Measurements from ENCODE around the gene COQ8A. TPM values are rescaled to one million over a fixed set of nuclear protein-coding genes. Genes with fewer than 3 reads are reported as not detected.

COQ8A gene
- total and polyA plus RNA-seq, 2 experiments from 2014 or later, result 25.2 to 37.4 TPM

DNA sequence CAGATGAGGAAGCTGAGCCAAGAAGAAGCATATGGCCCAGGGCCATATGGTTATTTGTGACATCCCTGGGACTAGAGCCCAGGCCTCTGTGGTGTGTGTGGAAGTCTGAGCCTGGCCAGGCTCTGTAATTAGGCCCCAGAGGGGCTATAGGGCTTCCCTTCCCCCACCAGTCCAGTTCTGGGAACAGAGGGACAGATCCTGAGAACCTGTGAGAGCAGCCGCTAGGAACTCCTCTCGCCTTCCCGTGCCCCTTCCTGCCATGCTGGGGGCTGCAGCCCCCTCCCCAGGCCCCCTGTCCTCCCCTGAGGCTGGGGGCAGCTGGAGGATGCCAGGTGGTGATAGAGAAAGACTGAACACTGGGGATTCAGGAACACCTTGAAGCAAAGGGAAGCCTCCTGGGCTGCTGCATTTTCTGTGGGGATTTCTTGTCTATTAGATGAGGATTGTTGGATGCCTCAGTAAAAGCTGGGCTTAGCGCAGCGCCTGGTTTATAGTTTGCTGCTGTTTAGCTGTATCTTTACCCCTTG is 33.3 kb downstream of the COQ8A start (continued):
- TF ChIP-seq, protein P1, sequence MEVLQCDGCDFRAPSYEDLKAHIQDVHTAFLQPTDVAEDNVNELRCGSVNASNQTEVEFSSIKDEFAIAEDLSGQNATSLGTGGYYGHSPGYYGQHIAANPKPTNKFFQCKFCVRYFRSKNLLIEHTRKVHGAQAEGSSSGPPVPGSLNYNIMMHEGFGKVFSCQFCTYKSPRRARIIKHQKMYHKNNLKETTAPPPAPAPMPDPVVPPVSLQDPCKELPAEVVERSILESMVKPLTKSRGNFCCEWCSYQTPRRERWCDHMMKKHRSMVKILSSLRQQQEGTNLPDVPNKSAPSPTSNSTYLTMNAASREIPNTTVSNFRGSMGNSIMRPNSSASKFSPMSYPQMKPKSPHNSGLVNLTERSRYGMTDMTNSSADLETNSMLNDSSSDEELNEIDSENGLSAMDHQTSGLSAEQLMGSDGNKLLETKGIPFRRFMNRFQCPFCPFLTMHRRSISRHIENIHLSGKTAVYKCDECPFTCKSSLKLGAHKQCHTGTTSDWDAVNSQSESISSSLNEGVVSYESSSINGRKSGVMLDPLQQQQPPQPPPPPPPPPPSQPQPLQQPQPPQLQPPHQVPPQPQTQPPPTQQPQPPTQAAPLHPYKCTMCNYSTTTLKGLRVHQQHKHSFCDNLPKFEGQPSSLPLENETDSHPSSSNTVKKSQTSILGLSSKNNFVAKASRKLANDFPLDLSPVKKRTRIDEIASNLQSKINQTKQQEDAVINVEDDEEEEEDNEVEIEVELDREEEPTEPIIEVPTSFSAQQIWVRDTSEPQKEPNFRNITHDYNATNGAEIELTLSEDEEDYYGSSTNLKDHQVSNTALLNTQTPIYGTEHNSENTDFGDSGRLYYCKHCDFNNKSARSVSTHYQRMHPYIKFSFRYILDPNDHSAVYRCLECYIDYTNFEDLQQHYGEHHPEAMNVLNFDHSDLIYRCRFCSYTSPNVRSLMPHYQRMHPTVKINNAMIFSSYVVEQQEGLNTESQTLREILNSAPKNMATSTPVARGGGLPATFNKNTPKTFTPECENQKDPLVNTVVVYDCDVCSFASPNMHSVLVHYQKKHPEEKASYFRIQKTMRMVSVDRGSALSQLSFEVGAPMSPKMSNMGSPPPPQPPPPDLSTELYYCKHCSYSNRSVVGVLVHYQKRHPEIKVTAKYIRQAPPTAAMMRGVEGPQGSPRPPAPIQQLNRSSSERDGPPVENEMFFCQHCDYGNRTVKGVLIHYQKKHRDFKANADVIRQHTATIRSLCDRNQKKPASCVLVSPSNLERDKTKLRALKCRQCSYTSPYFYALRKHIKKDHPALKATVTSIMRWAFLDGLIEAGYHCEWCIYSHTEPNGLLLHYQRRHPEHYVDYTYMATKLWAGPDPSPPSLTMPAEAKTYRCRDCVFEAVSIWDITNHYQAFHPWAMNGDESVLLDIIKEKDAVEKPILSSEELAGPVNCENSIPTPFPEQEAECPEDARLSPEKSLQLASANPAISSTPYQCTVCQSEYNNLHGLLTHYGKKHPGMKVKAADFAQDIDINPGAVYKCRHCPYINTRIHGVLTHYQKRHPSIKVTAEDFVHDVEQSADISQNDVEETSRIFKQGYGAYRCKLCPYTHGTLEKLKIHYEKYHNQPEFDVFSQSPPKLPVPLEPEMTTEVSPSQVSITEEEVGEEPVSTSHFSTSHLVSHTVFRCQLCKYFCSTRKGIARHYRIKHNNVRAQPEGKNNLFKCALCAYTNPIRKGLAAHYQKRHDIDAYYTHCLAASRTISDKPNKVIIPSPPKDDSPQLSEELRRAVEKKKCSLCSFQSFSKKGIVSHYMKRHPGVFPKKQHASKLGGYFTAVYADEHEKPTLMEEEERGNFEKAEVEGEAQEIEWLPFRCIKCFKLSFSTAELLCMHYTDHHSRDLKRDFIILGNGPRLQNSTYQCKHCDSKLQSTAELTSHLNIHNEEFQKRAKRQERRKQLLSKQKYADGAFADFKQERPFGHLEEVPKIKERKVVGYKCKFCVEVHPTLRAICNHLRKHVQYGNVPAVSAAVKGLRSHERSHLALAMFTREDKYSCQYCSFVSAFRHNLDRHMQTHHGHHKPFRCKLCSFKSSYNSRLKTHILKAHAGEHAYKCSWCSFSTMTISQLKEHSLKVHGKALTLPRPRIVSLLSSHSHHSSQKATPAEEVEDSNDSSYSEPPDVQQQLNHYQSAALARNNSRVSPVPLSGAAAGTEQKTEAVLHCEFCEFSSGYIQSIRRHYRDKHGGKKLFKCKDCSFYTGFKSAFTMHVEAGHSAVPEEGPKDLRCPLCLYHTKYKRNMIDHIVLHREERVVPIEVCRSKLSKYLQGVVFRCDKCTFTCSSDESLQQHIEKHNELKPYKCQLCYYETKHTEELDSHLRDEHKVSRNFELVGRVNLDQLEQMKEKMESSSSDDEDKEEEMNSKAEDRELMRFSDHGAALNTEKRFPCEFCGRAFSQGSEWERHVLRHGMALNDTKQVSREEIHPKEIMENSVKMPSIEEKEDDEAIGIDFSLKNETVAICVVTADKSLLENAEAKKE (CRISPR knock-in tag; IDR thresholded peaks at IDR 0.05), result no peak
- no peak for TF ChIP-seq NANOG (IDR thresholded peaks at IDR 0.05; ENCODE audit: borderline replicate concordance)

DNA sequence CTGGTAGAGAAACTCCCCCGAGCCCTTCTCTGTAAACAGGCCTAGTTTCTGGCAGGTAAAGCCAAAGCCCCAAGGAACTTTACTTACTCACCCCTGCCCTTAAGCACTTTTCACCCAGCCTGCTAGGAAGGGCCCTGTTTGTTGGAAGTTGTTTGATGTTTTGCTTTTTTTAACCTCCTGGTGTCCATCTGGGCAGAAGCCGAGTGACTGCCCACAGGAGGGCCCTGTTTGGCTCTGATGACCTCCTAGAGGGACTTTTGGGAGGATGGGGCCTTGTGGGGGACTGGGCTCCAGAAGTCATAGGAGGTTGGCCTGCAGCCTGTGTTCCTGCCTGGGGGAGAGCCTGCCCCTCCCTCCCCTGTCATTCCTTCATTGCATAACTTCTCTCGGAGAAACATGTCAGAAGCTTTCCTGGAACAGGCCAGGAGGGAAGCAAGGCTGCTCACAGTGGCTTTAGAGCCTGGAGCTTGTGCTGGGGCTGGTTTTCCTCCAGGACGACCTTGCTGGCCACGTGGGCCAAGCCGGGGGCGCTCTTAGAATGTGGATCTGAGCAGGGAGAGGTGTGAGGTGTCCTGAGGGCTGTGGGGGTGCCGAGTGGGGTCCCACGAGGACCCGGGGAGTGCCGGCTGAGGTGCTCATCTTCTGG is 33.9 kb downstream of the COQ8A start:
- H3K27me3 Mint-ChIP-seq (ENCODE audit: insufficient read depth, low read depth, poor library complexity), result peaks cover 8% of the 10 kb centered on the region
- H3K79me2 ChIP-seq (replicated peaks; ENCODE audit: insufficient read depth), result 0 out of 2 replicates have a peak, but pooled peaks cover 3% of the 10 kb centered on the region
- H3K4me3 ChIP-seq, result no peak overlapping the region
- H3K9me3 Mint-ChIP-seq, result peaks cover 5% of the 10 kb centered on the region; the same call in 2 of the 3 replicates
- peaks cover 14% of the 10 kb centered on the region; the same call in 1 of the 2 replicates for H4K20me1 ChIP-seq (replicated peaks; ENCODE audit: insufficient read depth)
- ATAC-seq, result no peak; the same call in 2 of the 3 replicates
- H3K36me3 ChIP-seq (ENCODE audit: insufficient read depth), result no peaks in the 10 kb centered on the region; the same call in 1 of the 2 replicates
- H3K4me1 Mint-ChIP-seq, result peaks cover 4% of the 10 kb centered on the region; the same call in 2 of the 3 replicates
- H3K36me3 Mint-ChIP-seq (ENCODE audit: low read depth), result peaks cover 19% of the 10 kb centered on the region
- 0 out of 2 replicates have a peak overlapping the region, but pooled peaks have one; percentile 48 for H3K27ac ChIP-seq (ENCODE audit: low read depth)
- H3K27ac Mint-ChIP-seq, result peak overlapping the region; percentile 65; the same call in 1 of the 2 replicates
- no peak overlapping the region for H3K4me2 ChIP-seq
- no peak for DNase-seq (ENCODE audit: low spot score)
- no peak overlapping the region for H3K4me3 Mint-ChIP-seq
- no peaks in the 10 kb centered on the region for H3K27me3 ChIP-seq (ENCODE audit: insufficient read depth)
- H3F3A ChIP-seq (replicated peaks; ENCODE audit: low read depth), result no peaks in the 10 kb centered on the region
- no peaks in the 10 kb centered on the region for H3K9me2 ChIP-seq (ENCODE audit: insufficient read depth)
- H2AFZ ChIP-seq, result no peak overlapping the region
- TF ChIP-seq ZNF331 (CRISPR knock-in tag; IDR thresholded peaks at IDR 0.05; ENCODE audit: low read depth) (no peak), ZNF114 (CRISPR knock-in tag; IDR thresholded peaks at IDR 0.05) (no peak)
- no peaks in the 10 kb centered on the region for H3K4me1 ChIP-seq (ENCODE audit: insufficient read depth)
